NB4 (cell line): ENCODE results near the gene CAMTA1.

ENCODE experiments used
- MYC ChIP-seq: IDR thresholded peaks from 2 replicates; pipeline ENCODE4 v1.6.1; 2011; ENCODE audit warnings: low read depth, low read length
- POLR2A ChIP-seq: IDR thresholded peaks from 2 replicates; pipeline ENCODE4 v1.6.1; 2011; ENCODE audit warnings: mild to moderate bottlenecking; ENCODE audit not compliant: insufficient read length; ENCODE audit errors: extremely low read depth
- TF ChIP-seq, protein P1 (sequence below): IDR thresholded peaks from one replicate; pipeline ENCODE4 v1.5.1; 2012; ENCODE audit warnings: low read depth, low read length
- TF ChIP-seq, protein P2 (sequence below): IDR thresholded peaks from 2 replicates; pipeline ENCODE4 v1.6.1; 2011; ENCODE audit warnings: low read depth, low read length

- TF ChIP-seq, protein P1, sequence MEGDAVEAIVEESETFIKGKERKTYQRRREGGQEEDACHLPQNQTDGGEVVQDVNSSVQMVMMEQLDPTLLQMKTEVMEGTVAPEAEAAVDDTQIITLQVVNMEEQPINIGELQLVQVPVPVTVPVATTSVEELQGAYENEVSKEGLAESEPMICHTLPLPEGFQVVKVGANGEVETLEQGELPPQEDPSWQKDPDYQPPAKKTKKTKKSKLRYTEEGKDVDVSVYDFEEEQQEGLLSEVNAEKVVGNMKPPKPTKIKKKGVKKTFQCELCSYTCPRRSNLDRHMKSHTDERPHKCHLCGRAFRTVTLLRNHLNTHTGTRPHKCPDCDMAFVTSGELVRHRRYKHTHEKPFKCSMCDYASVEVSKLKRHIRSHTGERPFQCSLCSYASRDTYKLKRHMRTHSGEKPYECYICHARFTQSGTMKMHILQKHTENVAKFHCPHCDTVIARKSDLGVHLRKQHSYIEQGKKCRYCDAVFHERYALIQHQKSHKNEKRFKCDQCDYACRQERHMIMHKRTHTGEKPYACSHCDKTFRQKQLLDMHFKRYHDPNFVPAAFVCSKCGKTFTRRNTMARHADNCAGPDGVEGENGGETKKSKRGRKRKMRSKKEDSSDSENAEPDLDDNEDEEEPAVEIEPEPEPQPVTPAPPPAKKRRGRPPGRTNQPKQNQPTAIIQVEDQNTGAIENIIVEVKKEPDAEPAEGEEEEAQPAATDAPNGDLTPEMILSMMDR, result no peak
- TF ChIP-seq POLR2A, result no peak
- TF ChIP-seq MYC, result no peak
- TF ChIP-seq, protein P2, sequence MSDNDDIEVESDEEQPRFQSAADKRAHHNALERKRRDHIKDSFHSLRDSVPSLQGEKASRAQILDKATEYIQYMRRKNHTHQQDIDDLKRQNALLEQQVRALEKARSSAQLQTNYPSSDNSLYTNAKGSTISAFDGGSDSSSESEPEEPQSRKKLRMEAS, result no peak
Measured at GRCh38 chr1:7576946-7577657, 791.8 kb downstream of the CAMTA1 start.
